Activated CD8-positive, alpha-beta T cell treated with anti-CD3 and anti-CD28 coated beads, Interleukin-2, amount 10 ng/mL, durations not matched to agents 7 days and 5 days (primary cell): ENCODE results near the gene ACSL5. TPM values are rescaled to one million over a fixed set of nuclear protein-coding genes. Genes with fewer than 3 reads are reported as not detected.
A peak's percentile ranks its signal among the peaks of the same experiment; 100 is the strongest.

Experiments
- ATAC-seq: fragments of 150-1000 bp; cut with Tn5 transposase; one replicate; pipeline ENCODE4 v1.10.0; 2021; ENCODE audit warnings: moderate library complexity
- CTCF ChIA-PET: fragments of 350-600 bp; sonication (Branson Sonifier 250); formaldehyde crosslinking; loops from one replicate; lab custom pipeline; 2021; ENCODE audit warnings: antibody characterized with exemption; lab: Charles Lee
- POLR2A ChIA-PET: fragments of 350-600 bp; sonication (Branson Sonifier 250); formaldehyde crosslinking; loops from one replicate; lab custom pipeline; 2021; ENCODE audit warnings: antibody characterized with exemption; lab: Charles Lee
- DNase-seq: peaks from one replicate; pipeline ENCODE4 v3.0.0-alpha.2; 2020
- H3K27ac Mint-ChIP-seq: one replicate; pipeline ENCODE4 v1.8.0; 2021; ENCODE audit warnings: mild to moderate bottlenecking, mixed read lengths
- H3K27me3 Mint-ChIP-seq: one replicate; pipeline ENCODE4 v1.8.0; 2021; ENCODE audit warnings: low read depth, mixed read lengths
- H3K36me3 Mint-ChIP-seq: one replicate; pipeline ENCODE4 v1.8.0; 2021; ENCODE audit warnings: low read depth, mixed read lengths
- H3K4me1 Mint-ChIP-seq: one replicate; pipeline ENCODE4 v1.8.0; 2021; ENCODE audit warnings: low read depth, mixed read lengths
- H3K4me3 Mint-ChIP-seq: one replicate; pipeline ENCODE4 v1.8.0; 2021; ENCODE audit warnings: mild to moderate bottlenecking, mixed read lengths
- H3K9me3 Mint-ChIP-seq: one replicate; pipeline ENCODE4 v1.8.0; 2022; ENCODE audit warnings: mixed read lengths; ENCODE audit not compliant: insufficient read depth
- total RNA-seq, 2 experiments: library from RNA; stranded (reverse); gene quantifications; one replicate each; pipeline ENCODE4 v1.2.3, GENCODE V29; 2021

Gene ACSL5
- total RNA-seq, 2 experiments from 2014 or later = 50.7 to 53.1 TPM

- H3K36me3 Mint-ChIP-seq = peaks cover 48% of the 10 kb centered on the region
- H3K9me3 Mint-ChIP-seq = no peaks in the 10 kb centered on the region
- ChIA-PET POLR2A (interaction anchor here (0.6 to 1.5 kb wide), 2 partner anchors 11 to 240 kb away, joined by 3 to 4 read pairs; no protein-coding TSS in a partner anchor), CTCF (no interaction called here)
- H3K4me1 Mint-ChIP-seq = no peaks in the 10 kb centered on the region
- DNase-seq (no peak), ATAC-seq (no peak)
- no peak overlapping the region for H3K4me3 Mint-ChIP-seq
- H3K27ac Mint-ChIP-seq = peak overlapping the region; percentile 51
- H3K27me3 Mint-ChIP-seq = no peaks in the 10 kb centered on the region
Measured at GRCh38 chr10:112429147-112429546, 55.2 kb downstream of the ACSL5 start.

GRCh38 chr10:112429654-112430230 is 55.8 kb downstream of the ACSL5 start:
- H3K27me3 Mint-ChIP-seq = no peaks in the 10 kb centered on the region
- no peaks in the 10 kb centered on the region for H3K9me3 Mint-ChIP-seq
- peaks cover 46% of the 10 kb centered on the region for H3K36me3 Mint-ChIP-seq
- H3K4me3 Mint-ChIP-seq = no peak overlapping the region
- ChIA-PET CTCF (no interaction called here), POLR2A (interaction anchor here (1.5 kb wide), 1 partner anchor 10 kb away, joined by 4 read pairs; no protein-coding TSS in a partner anchor)
- no peak for DNase-seq
- no peaks in the 10 kb centered on the region for H3K4me1 Mint-ChIP-seq
- no peak for ATAC-seq
- H3K27ac Mint-ChIP-seq = no peak overlapping the region

GRCh38 chr10:112433136-112433535 is 59.2 kb downstream of the ACSL5 start:
- Mint-ChIP-seq H3K4me1 (no peaks in the 10 kb centered on the region), H3K36me3 (peaks cover 31% of the 10 kb centered on the region), H3K27ac (no peak overlapping the region), H3K4me3 (no peak overlapping the region), H3K9me3 (no peaks in the 10 kb centered on the region), H3K27me3 (no peaks in the 10 kb centered on the region)
- DNase-seq = no peak
- CTCF ChIA-PET = interaction anchor here (1.4 to 2.2 kb wide), 3 partner anchors 14 to 263 kb away, joined by 4 to 11 read pairs (median 4); partner anchors contain the start of genes VTI1A and ZDHHC6
- POLR2A ChIA-PET = interaction anchor here (1.4 to 1.6 kb wide), 2 partner anchors 14 to 58 kb away, joined by 4 to 6 read pairs; partner anchors contain the start of genes VTI1A and ZDHHC6
- ATAC-seq = no peak

- Mint-ChIP-seq H3K9me3 (no peaks in the 10 kb centered on the region), H3K27ac (no peak overlapping the region), H3K4me3 (no peak overlapping the region), H3K36me3 (peaks cover 24% of the 10 kb centered on the region), H3K4me1 (no peaks in the 10 kb centered on the region), H3K27me3 (no peaks in the 10 kb centered on the region)
- no peak for ATAC-seq
- ChIA-PET CTCF (interaction anchor here (0.8 to 2.5 kb wide), 28 partner anchors 9 to 951 kb away, joined by 3 to 22 read pairs (median 4); partner anchors contain the start of genes ACSL5, VTI1A and ZDHHC6), POLR2A (no interaction called here)
- DNase-seq = no peak
Measured at GRCh38 chr10:112434988-112435619, 61.2 kb downstream of the ACSL5 start.

GRCh38 chr10:112438356-112438755 is 64.4 kb downstream of the ACSL5 start:
- Mint-ChIP-seq H3K36me3 (peaks cover 31% of the 10 kb centered on the region), H3K27ac (no peak overlapping the region), H3K9me3 (no peaks in the 10 kb centered on the region), H3K4me3 (no peak overlapping the region), H3K27me3 (no peaks in the 10 kb centered on the region), H3K4me1 (peaks cover 9% of the 10 kb centered on the region)
- DNase-seq (no peak), ATAC-seq (no peak)
- ChIA-PET POLR2A (interaction anchor here (2.4 kb wide), 1 partner anchor 9 kb away, joined by 7 read pairs; the partner anchor contains the start of genes VTI1A and ZDHHC6), CTCF (no interaction called here)

- ChIA-PET POLR2A (no interaction called here), CTCF (interaction anchor here (1.0 kb wide), 1 partner anchor 10 kb away, joined by 3 read pairs; no protein-coding TSS in a partner anchor)
- DNase-seq (no peak), ATAC-seq (no peak)
- Mint-ChIP-seq H3K27ac (no peak overlapping the region), H3K4me3 (no peak overlapping the region), H3K36me3 (peaks cover 46% of the 10 kb centered on the region), H3K9me3 (no peaks in the 10 kb centered on the region), H3K4me1 (peaks cover 33% of the 10 kb centered on the region), H3K27me3 (no peaks in the 10 kb centered on the region)
Measured at GRCh38 chr10:112441520-112441919, 67.6 kb downstream of the ACSL5 start.

- ChIA-PET POLR2A (no interaction called here), CTCF (interaction anchor here (2.6 kb wide), 1 partner anchor 30 kb away, joined by 8 read pairs; no protein-coding TSS in a partner anchor)
- no peak for DNase-seq
- Mint-ChIP-seq H3K4me1 (peaks cover 33% of the 10 kb centered on the region), H3K9me3 (no peaks in the 10 kb centered on the region), H3K27ac (peak overlapping the region; percentile 17), H3K27me3 (no peaks in the 10 kb centered on the region), H3K36me3 (peaks cover 46% of the 10 kb centered on the region), H3K4me3 (no peak overlapping the region)
- no peak for ATAC-seq
Measured at GRCh38 chr10:112442063-112442462, 68.1 kb downstream of the ACSL5 start.

GRCh38 chr10:112446055-112446854 is 72.3 kb downstream of the ACSL5 start:
- ATAC-seq = no peak

GRCh38 chr10:112446855-112447619 is 73.1 kb downstream of the ACSL5 start, which contains the start of the genes VTI1A and ZDHHC6:
TSS of gene VTI1A (plus strand) at chr10:112447215. CDS start at chr10:112447374, 159 bp downstream.
TSS of gene ZDHHC6 (minus strand) at chr10:112446914. CDS start at chr10:112445436, 1,478 bp downstream.
- Mint-ChIP-seq H3K27me3 (no peaks in the 10 kb centered on the region), H3K4me3 (peak within 1 kb of the TSS; percentile 89), H3K9me3 (no peaks in the 10 kb centered on the region), H3K4me1 (peaks cover 40% of the 10 kb centered on the region), H3K36me3 (peaks cover 42% of the 10 kb centered on the region), H3K27ac (peak within 1 kb of the TSS; percentile 96)
- ATAC-seq = peak; percentile 94
- ChIA-PET CTCF (interaction anchor here (0.7 to 1.8 kb wide), 9 partner anchors 10 to 309 kb away, joined by 3 to 8 read pairs (median 3); partner anchors contain the start of genes ACSL5 and GPAM), POLR2A (interaction anchor here (0.6 to 3.2 kb wide), 17 partner anchors 9 to 647 kb away, joined by 3 to 37 read pairs (median 5); partner anchors contain the start of genes ACSL5 and GPAM)
- peak; percentile 89 for DNase-seq

More at GRCh38 chr10:112446055-112446854, 72.3 kb downstream of the ACSL5 start:
- no peak for DNase-seq
- Mint-ChIP-seq H3K27me3 (no peaks in the 10 kb centered on the region), H3K36me3 (peaks cover 47% of the 10 kb centered on the region), H3K4me3 (peak overlapping the region; percentile 89), H3K27ac (peak overlapping the region; percentile 96), H3K4me1 (peaks cover 44% of the 10 kb centered on the region), H3K9me3 (no peaks in the 10 kb centered on the region)
- POLR2A ChIA-PET = interaction anchor here (0.6 to 3.2 kb wide), 13 partner anchors 9 to 647 kb away, joined by 3 to 37 read pairs (median 5); partner anchors contain the start of genes ACSL5 and GPAM
- CTCF ChIA-PET = interaction anchor here (0.7 to 2.2 kb wide), 8 partner anchors 11 to 308 kb away, joined by 3 to 8 read pairs (median 3); partner anchors contain the start of genes ACSL5 and GPAM

- H3K9me3 Mint-ChIP-seq = no peaks in the 10 kb centered on the region
- no peaks in the 10 kb centered on the region for H3K27me3 Mint-ChIP-seq
- H3K4me1 Mint-ChIP-seq = peaks cover 37% of the 10 kb centered on the region
- ChIA-PET POLR2A (interaction anchor here (0.6 to 3.2 kb wide), 11 partner anchors 9 to 72 kb away, joined by 3 to 37 read pairs (median 6); partner anchors contain the start of gene ACSL5), CTCF (interaction anchor here (0.8 to 1.8 kb wide), 4 partner anchors 9 to 73 kb away, joined by 3 to 8 read pairs (median 4); partner anchors contain the start of gene ACSL5)
- DNase-seq (no peak), ATAC-seq (no peak)
- H3K4me3 Mint-ChIP-seq = peak overlapping the region; percentile 89
- peak overlapping the region; percentile 96 for H3K27ac Mint-ChIP-seq
- H3K36me3 Mint-ChIP-seq = peaks cover 38% of the 10 kb centered on the region
Measured at GRCh38 chr10:112447620-112447928, 73.7 kb downstream of the ACSL5 start.
